ENCODE measurements around the gene SMYD1. TPM values are rescaled to one million over a fixed set of nuclear protein-coding genes. Genes with fewer than 3 reads are reported as not detected.

SMYD1 gene
- total RNA-seq, 1 donor from 2014 or later, result not detected

DNA sequence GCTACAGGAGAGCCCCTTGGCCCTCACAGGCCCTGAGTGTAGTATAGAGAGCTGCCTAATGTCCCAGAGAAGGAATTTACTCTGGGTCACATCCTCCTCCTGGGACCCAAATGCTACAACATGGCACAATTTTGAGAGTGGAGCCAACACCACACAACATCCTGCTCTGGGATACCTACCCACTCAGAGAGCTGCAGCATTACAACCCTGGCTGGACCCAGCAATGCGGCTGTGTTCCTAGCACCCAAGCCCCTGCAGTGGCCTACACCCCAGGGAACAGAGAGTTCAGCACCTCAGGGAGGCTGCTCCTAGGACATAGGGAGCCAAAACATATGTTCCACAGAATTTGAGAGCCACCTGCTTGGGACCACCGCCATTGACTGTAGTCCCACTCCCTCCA lies 79.5 kb downstream of the SMYD1 start:
- no peak for ATAC-seq

GRCh38 chr2:88148929-88149438 lies 81.4 kb downstream of the SMYD1 start:
- no peak for ATAC-seq

GRCh38 chr2:88159481-88159880 lies 91.9 kb downstream of the SMYD1 start:
- no peak for ATAC-seq

DNA sequence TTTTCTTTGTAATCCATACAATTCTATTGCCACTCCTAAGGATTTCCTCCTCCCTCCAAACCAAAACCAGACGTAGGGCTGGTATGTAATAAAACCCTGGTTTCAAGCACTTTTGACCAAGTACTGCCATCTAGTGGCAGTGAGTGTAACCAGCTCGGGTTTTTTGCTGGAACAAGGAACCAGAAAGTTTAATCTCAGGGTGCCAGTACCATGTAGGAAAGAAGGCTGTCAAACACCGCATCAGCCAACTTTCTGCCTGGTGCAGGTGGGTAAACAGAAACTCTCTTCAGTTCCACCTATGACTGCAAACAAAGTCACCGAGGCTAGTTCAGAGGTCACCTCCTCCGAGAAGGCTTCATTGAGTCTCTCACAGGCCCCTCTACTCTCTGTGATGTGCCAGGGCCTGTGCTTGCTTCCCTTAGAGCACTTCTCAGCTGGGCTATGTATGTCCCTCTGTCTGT lies 92.4 kb downstream of the SMYD1 start:
- ATAC-seq, result peak; percentile 69

DNA sequence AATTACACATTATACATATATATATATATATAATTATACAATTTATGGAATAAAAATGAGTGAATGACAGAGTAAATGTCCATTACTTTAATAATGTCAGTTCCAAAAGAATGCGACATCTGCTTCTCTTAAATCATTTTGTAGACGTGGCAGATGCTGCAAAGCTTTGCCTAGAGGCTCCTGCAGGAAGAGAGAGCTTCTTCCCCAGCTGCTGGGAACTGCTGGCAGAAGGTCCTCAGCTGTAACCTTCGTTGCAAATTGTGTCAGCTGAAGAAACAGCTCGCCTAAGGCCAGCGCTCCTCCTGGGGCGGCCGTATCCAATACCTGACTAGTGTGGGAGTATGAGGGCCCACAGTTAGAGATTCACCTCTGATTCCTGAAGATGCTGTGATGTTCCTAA lies 92.9 kb downstream of the SMYD1 start:
- ATAC-seq, result no peak

DNA sequence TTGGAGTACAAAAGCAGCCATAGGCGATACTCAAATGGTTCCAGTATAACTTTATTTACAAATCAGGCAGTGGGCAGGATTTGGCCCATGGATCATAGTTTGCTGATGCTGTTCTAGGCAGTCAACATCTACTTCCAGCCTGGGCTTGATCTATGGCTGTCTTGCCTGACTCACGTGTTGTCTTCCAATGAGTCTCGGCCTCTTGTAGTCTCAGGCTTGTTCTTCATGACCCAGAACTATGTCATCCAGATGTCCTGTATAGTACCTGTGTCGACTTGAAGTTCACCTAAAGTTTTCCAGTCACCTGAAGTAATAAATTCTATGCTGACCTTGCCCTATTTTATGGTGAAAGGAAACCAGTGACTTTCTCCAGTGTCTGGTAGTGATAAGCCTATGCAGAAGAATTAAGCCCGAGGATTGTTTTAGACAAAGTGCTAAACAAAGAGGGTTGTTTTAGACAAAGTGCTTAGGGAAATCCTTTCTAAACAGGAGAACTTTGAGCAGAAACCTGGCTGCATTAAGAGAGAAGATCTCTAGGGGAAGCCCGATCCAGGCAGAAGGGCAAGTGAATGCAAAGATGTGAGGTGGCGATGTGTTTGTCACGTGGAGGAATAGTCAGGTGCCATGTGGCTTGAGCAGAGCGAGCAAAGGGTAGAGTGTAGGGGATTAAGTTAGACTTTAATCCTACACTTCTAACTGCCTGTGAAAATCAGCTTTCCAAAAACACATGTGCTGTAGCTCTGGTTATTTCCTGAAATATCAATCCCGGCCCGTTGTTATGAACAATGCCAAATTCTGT lies 94.0 kb downstream of the SMYD1 start:
- ATAC-seq, result peak; percentile 64

Other genes with a start within 250 kb of the SMYD1 start
- 3.0 TPM for gene RGPD2, start 242.0 kb upstream of the SMYD1 start, total RNA-seq
- gene RNU2-63P, start 51.3 kb upstream of the SMYD1 start, total RNA-seq, result 5.2 TPM
- gene KRCC1, start 12.0 kb upstream of the SMYD1 start, total RNA-seq, result 15.5 TPM
- gene FABP1, start 60.2 kb downstream of the SMYD1 start, total RNA-seq, result not detected
- gene THNSL2, start 102.5 kb downstream of the SMYD1 start, total RNA-seq, result 6.5 TPM